ENCODE measurements around the gene KATNB1. TPM values are rescaled to one million over a fixed set of nuclear protein-coding genes. Genes with fewer than 3 reads are reported as not detected.
"Not testable (repeated sequence)": the region's sequence is repeated elsewhere in the genome, so short reads cannot be mapped to it uniquely, and the experiment has no call there.

The KATNB1 gene
- total RNA-seq, 1 donor from 2014 or later, result 47.4 TPM

- no peak for DNase-seq (ENCODE audit: low read depth, low spot score)
- no peak overlapping the region for H3K27ac Mint-ChIP-seq (ENCODE audit: unreplicated experiment)
- H3K36me3 Mint-ChIP-seq (ENCODE audit: low read depth), result peaks cover 2% of the 10 kb centered on the region
- H3K9me3 Mint-ChIP-seq, result peaks cover 2% of the 10 kb centered on the region
- H3K4me1 Mint-ChIP-seq, result no peaks in the 10 kb centered on the region
- no peaks in the 10 kb centered on the region for H3K27me3 Mint-ChIP-seq (ENCODE audit: low read depth)
- H3K4me3 Mint-ChIP-seq, result no peak overlapping the region
- no peak for TF ChIP-seq CTCF (conservative IDR thresholded peaks at IDR 0.05)
Observed at GRCh38 chr16:57728336-57729181, 7.0 kb upstream of the KATNB1 start.

- peaks cover 2% of the 10 kb centered on the region for H3K36me3 Mint-ChIP-seq (ENCODE audit: low read depth)
- no peak overlapping the region for H3K4me3 Mint-ChIP-seq
- no peak for TF ChIP-seq CTCF (conservative IDR thresholded peaks at IDR 0.05)
- no peak overlapping the region for H3K27ac Mint-ChIP-seq (ENCODE audit: unreplicated experiment)
- peaks cover 2% of the 10 kb centered on the region for H3K9me3 Mint-ChIP-seq
- H3K4me1 Mint-ChIP-seq, result no peaks in the 10 kb centered on the region
- DNase-seq (ENCODE audit: low read depth, low spot score), result no peak
- no peaks in the 10 kb centered on the region for H3K27me3 Mint-ChIP-seq (ENCODE audit: low read depth)
Observed at GRCh38 chr16:57729182-57729484, 6.4 kb upstream of the KATNB1 start.

- not testable (repeated sequence) for H3K9me3 Mint-ChIP-seq; H3K27ac Mint-ChIP-seq (ENCODE audit: unreplicated experiment); H3K4me3 Mint-ChIP-seq; H3K36me3 Mint-ChIP-seq (ENCODE audit: low read depth); DNase-seq (ENCODE audit: low read depth, low spot score); H3K27me3 Mint-ChIP-seq (ENCODE audit: low read depth); H3K4me1 Mint-ChIP-seq
Observed at GRCh38 chr16:57729852-57730251, 5.7 kb upstream of the KATNB1 start.

- TF ChIP-seq CTCF (conservative IDR thresholded peaks at IDR 0.05), result no peak
- H3K36me3 Mint-ChIP-seq (ENCODE audit: low read depth), result peaks cover 2% of the 10 kb centered on the region
- peaks cover 2% of the 10 kb centered on the region for H3K9me3 Mint-ChIP-seq
- H3K27me3 Mint-ChIP-seq (ENCODE audit: low read depth), result no peaks in the 10 kb centered on the region
- no peak overlapping the region for H3K27ac Mint-ChIP-seq (ENCODE audit: unreplicated experiment)
- H3K4me3 Mint-ChIP-seq, result no peak overlapping the region
- H3K4me1 Mint-ChIP-seq, result peaks cover 5% of the 10 kb centered on the region
- no peak for DNase-seq (ENCODE audit: low read depth, low spot score)
Observed at GRCh38 chr16:57730771-57731730, 4.5 kb upstream of the KATNB1 start.

GRCh38 chr16:57732037-57732436, 3.5 kb upstream of the KATNB1 start:
- peaks cover 15% of the 10 kb centered on the region for H3K4me1 Mint-ChIP-seq
- DNase-seq (ENCODE audit: low read depth, low spot score), result no peak
- peaks cover 2% of the 10 kb centered on the region for H3K36me3 Mint-ChIP-seq (ENCODE audit: low read depth)
- H3K27me3 Mint-ChIP-seq (ENCODE audit: low read depth), result no peaks in the 10 kb centered on the region
- H3K27ac Mint-ChIP-seq (ENCODE audit: unreplicated experiment), result no peak overlapping the region
- TF ChIP-seq CTCF (conservative IDR thresholded peaks at IDR 0.05), result no peak
- H3K4me3 Mint-ChIP-seq, result peak overlapping the region; percentile 72
- peaks cover 2% of the 10 kb centered on the region for H3K9me3 Mint-ChIP-seq
